H9 (cell line): ENCODE measurements around the gene KRTAP6-1. TPM values are rescaled to one million over a fixed set of nuclear protein-coding genes. Genes with fewer than 3 reads are reported as not detected.

Experiments
- DNase-seq: peaks from one replicate; pipeline ENCODE4 v3.0.0-alpha.2; 2017
- H2AFZ ChIP-seq: one replicate; pipeline ENCODE4 v1.6.1; 2013; ENCODE audit warnings: mild to moderate bottlenecking, low read length, control low read depth, moderate library complexity
- H2AK5ac ChIP-seq: 2 replicates; pipeline ENCODE4 v1.6.1; 2013; ENCODE audit warnings: low read length, control low read depth, mixed read lengths; ENCODE audit not compliant: insufficient read length
- H2BK120ac ChIP-seq: one replicate; pipeline ENCODE4 v1.6.1; 2013; ENCODE audit warnings: low read depth, mild to moderate bottlenecking, low read length, control low read depth, inconsistent platforms; ENCODE audit not compliant: poor library complexity, severe bottlenecking
- H2BK12ac ChIP-seq: 2 replicates; pipeline ENCODE4 v1.6.1; 2013; ENCODE audit warnings: low read length, control low read depth, mixed read lengths, low read depth; ENCODE audit not compliant: insufficient read length
- H2BK15ac ChIP-seq: 2 replicates; pipeline ENCODE4 v1.6.1; 2013; ENCODE audit warnings: low read depth, low read length, control low read depth
- H2BK20ac ChIP-seq: one replicate; pipeline ENCODE4 v1.6.1; 2013; ENCODE audit warnings: low read depth, mild to moderate bottlenecking, low read length, control low read depth, inconsistent platforms; ENCODE audit not compliant: poor library complexity, severe bottlenecking
- H2BK5ac ChIP-seq: 2 replicates; pipeline ENCODE4 v1.6.1; 2013; ENCODE audit warnings: low read length, control low read depth, mixed read lengths; ENCODE audit not compliant: insufficient read length
- H3K14ac ChIP-seq: 2 replicates; pipeline ENCODE4 v1.6.1; 2013; ENCODE audit warnings: low read length, control low read depth; ENCODE audit not compliant: insufficient read depth
- H3K18ac ChIP-seq: 2 replicates; pipeline ENCODE4 v1.6.1; 2013; ENCODE audit warnings: low read depth, mild to moderate bottlenecking, mixed read lengths, low read length, control low read depth; ENCODE audit not compliant: insufficient read length
- H3K23ac ChIP-seq: 2 replicates; pipeline ENCODE4 v1.6.1; 2013; ENCODE audit warnings: low read length, control low read depth, mixed read lengths, low read depth; ENCODE audit not compliant: insufficient read length
- H3K23me2 ChIP-seq: 2 replicates; pipeline ENCODE4 v1.6.1; 2013; ENCODE audit warnings: low read depth, mild to moderate bottlenecking, mixed read lengths, low read length, control low read depth; ENCODE audit not compliant: insufficient read length, poor library complexity, severe bottlenecking
- H3K27ac ChIP-seq: 2 replicates; pipeline ENCODE4 v1.5.1; 2013; ENCODE audit warnings: low read length, control low read depth, mixed read lengths, low read depth; ENCODE audit not compliant: insufficient read length
- H3K27me3 ChIP-seq: 2 replicates; pipeline ENCODE4 v1.6.1; 2013; ENCODE audit warnings: low read length, control low read depth, inconsistent platforms; ENCODE audit not compliant: insufficient read depth
- H3K4ac ChIP-seq: 2 replicates; pipeline ENCODE4 v1.6.1; 2013; ENCODE audit warnings: low read depth, mild to moderate bottlenecking, control low read depth, inconsistent platforms, low read length, moderate library complexity
- H3K4me1 ChIP-seq: 2 replicates; pipeline ENCODE4 v1.6.1; 2013; ENCODE audit warnings: low read length, control low read depth, inconsistent platforms; ENCODE audit not compliant: insufficient read depth
- H3K4me2 ChIP-seq: 2 replicates; pipeline ENCODE4 v1.6.1; 2013; ENCODE audit warnings: low read length, control low read depth, mixed read lengths; ENCODE audit not compliant: insufficient read length, insufficient read depth
- H3K56ac ChIP-seq: 2 replicates; pipeline ENCODE4 v1.6.1; 2013; ENCODE audit warnings: low read depth, mild to moderate bottlenecking, mixed read lengths, low read length, control low read depth; ENCODE audit not compliant: insufficient read length
- H3K79me1 ChIP-seq: 2 replicates; pipeline ENCODE4 v1.6.1; 2013; ENCODE audit warnings: low read depth, mild to moderate bottlenecking, moderate library complexity, low read length, control low read depth, inconsistent platforms; ENCODE audit not compliant: insufficient read depth, poor library complexity, severe bottlenecking
- H3K79me2 ChIP-seq: 2 replicates; pipeline ENCODE4 v1.6.1; 2013; ENCODE audit warnings: low read length, control low read depth, inconsistent platforms; ENCODE audit not compliant: insufficient read depth
- H3K9ac ChIP-seq: 2 replicates; pipeline ENCODE4 v1.6.1; 2013; ENCODE audit warnings: low read length, control low read depth, mixed read lengths; ENCODE audit not compliant: insufficient read length; ENCODE audit errors: extremely low read depth
- H3K9me3 ChIP-seq: one replicate; pipeline ENCODE4 v1.6.1; 2013; ENCODE audit warnings: low read depth, low read length, inconsistent platforms; ENCODE audit not compliant: control insufficient read depth
- H3T11ph ChIP-seq: one replicate; pipeline ENCODE4 v1.6.1; 2013; ENCODE audit warnings: mild to moderate bottlenecking, low read length, control low read depth, inconsistent platforms
- H4K20me1 ChIP-seq: one replicate; pipeline ENCODE4 v1.6.1; 2013; ENCODE audit not compliant: control insufficient read depth, insufficient read length, insufficient read depth
- H4K5ac ChIP-seq: 2 replicates; pipeline ENCODE4 v1.6.1; 2013; ENCODE audit warnings: low read depth, mild to moderate bottlenecking, mixed read lengths, low read length, control low read depth; ENCODE audit not compliant: insufficient read length
- H4K8ac ChIP-seq: replicated peaks from 2 replicates; pipeline ENCODE4 v1.6.1; 2013; ENCODE audit warnings: low read length, control low read depth, mixed read lengths, low read depth; ENCODE audit not compliant: insufficient read length
- H4K91ac ChIP-seq: 2 replicates; pipeline ENCODE4 v1.6.1; 2013; ENCODE audit warnings: low read depth, mild to moderate bottlenecking, moderate library complexity, mixed read lengths, low read length, control low read depth; ENCODE audit not compliant: insufficient read length
- H3K27ac Mint-ChIP-seq, 3 experiments: 2 replicates in 2 of 3; 3 replicates in 1 of 3; pipeline ENCODE4 v1.8.0; 2020 to 2021; ENCODE audit warnings: mixed read lengths in 3 of 3, mild to moderate bottlenecking in 1 of 3, moderate library complexity in 1 of 3
- H3K27me3 Mint-ChIP-seq: 2 replicates; pipeline ENCODE4 v1.8.0; 2021; ENCODE audit warnings: low read depth, mild to moderate bottlenecking, moderate library complexity, mixed read lengths
- H3K36me3 Mint-ChIP-seq, 3 experiments: 2 replicates in 2 of 3; 3 replicates in 1 of 3; pipeline ENCODE4 v1.8.0; 2020 to 2021; ENCODE audit warnings: low read depth in 3 of 3, mixed read lengths in 3 of 3; ENCODE audit not compliant: insufficient read depth in 1 of 3
- H3K4me1 Mint-ChIP-seq, 2 experiments: 2 replicates each; pipeline ENCODE4 v1.8.0; 2020; ENCODE audit warnings: mixed read lengths in 2 of 2
- H3K4me3 Mint-ChIP-seq, 2 experiments: 2 replicates in 1 of 2; 3 replicates in 1 of 2; pipeline ENCODE4 v1.8.0; 2020 to 2021; ENCODE audit warnings: mild to moderate bottlenecking in 2 of 2, mixed read lengths in 2 of 2, moderate library complexity in 1 of 2
- H3K9me3 Mint-ChIP-seq, 2 experiments: 2 replicates in 1 of 2; 3 replicates in 1 of 2; pipeline ENCODE4 v1.8.0; 2020; ENCODE audit warnings: mild to moderate bottlenecking in 2 of 2, mixed read lengths in 2 of 2, moderate library complexity in 1 of 2
- CTCF ChIP-seq: fragments of 200-600 bp; sonication (generic); conservative IDR thresholded peaks from 3 replicates; pipeline ENCODE4 v1.8.0; 2021; ENCODE audit warnings: antibody characterized with exemption, mild to moderate bottlenecking
- total RNA-seq: library from RNA; stranded (reverse); gene quantifications from 2 replicates; pipeline ENCODE4 v1.2.1, GENCODE V29; 2021

Gene KRTAP6-1
- total RNA-seq, 1 experiment from 2014 or later: not detected

- Mint-ChIP-seq H3K36me3 (peaks cover 0 to 5% (median 0%) of the 10 kb centered on the region in 3 experiments; a peak in 1 of 7 replicates), H3K27me3 (no peaks in the 10 kb centered on the region), H3K9me3 (peaks cover 0 to 20% of the 10 kb centered on the region in 2 experiments; a peak in 1 of 5 replicates), H3K27ac (no peak within 1 kb of the TSS), H3K4me1 (no peaks in the 10 kb centered on the region), H3K4me3 (no peak within 1 kb of the TSS)
- Histone ChIP-seq H4K8ac (no peak within 1 kb of the TSS), H3K4me1 (no peaks in the 10 kb centered on the region), H3K56ac (no peak within 1 kb of the TSS), H2BK5ac (no peak within 1 kb of the TSS), H3K79me2 (no peaks in the 10 kb centered on the region), H3K27ac (no peak within 1 kb of the TSS), H2AFZ (no peak within 1 kb of the TSS), H4K91ac (no peak within 1 kb of the TSS), H3K9ac (no peak within 1 kb of the TSS), H3K18ac (no peak within 1 kb of the TSS), H3K9me3 (no peaks in the 10 kb centered on the region), H3K23ac (no peak within 1 kb of the TSS), H2BK20ac (no peak within 1 kb of the TSS), H2BK120ac (no peak within 1 kb of the TSS), H3T11ph (no peak within 1 kb of the TSS), H3K23me2 (no peaks in the 10 kb centered on the region), H3K4ac (no peak within 1 kb of the TSS), H3K27me3 (no peaks in the 10 kb centered on the region), H2BK15ac (no peak within 1 kb of the TSS), H2AK5ac (no peak within 1 kb of the TSS), H3K79me1 (no peaks in the 10 kb centered on the region), H2BK12ac (no peak within 1 kb of the TSS), H4K20me1 (no peaks in the 10 kb centered on the region), H3K14ac (no peak within 1 kb of the TSS), H3K4me2 (no peak within 1 kb of the TSS), H4K5ac (no peak within 1 kb of the TSS)
- DNase-seq: no peak
- TF ChIP-seq CTCF: no peak
Observed at GRCh38 chr21:30590297-30590696, 23.4 kb downstream of the KRTAP6-1 start, which contains the start of gene KRTAP22-2. TSS of gene KRTAP22-2 (minus strand) at chr21:30590397.
